ENCODE data around the gene MYDGF.

Gene MYDGF

DNA sequence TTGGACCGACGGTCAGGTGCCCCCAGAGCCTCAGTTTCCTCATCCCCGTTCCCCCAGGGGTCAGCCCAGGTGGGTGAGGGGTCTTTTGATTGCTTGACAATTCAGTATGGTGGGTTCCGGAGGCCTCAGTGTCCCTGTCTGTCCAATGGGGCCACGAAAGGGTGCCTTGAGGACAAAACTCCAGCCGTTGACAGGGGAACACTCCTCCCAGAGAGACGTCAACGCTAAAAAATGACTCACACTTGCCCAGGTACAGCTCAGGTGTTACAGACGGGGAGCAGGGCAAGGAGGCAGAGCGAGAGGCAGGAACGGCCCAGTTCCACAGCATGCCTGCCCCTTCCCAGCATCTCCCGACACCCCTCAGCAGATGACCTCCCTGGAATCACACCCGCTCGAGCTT is 29.0 kb downstream of the MYDGF start:
- no peak for DNase-seq (ENCODE audit: low read depth in 2 of 2)

DNA sequence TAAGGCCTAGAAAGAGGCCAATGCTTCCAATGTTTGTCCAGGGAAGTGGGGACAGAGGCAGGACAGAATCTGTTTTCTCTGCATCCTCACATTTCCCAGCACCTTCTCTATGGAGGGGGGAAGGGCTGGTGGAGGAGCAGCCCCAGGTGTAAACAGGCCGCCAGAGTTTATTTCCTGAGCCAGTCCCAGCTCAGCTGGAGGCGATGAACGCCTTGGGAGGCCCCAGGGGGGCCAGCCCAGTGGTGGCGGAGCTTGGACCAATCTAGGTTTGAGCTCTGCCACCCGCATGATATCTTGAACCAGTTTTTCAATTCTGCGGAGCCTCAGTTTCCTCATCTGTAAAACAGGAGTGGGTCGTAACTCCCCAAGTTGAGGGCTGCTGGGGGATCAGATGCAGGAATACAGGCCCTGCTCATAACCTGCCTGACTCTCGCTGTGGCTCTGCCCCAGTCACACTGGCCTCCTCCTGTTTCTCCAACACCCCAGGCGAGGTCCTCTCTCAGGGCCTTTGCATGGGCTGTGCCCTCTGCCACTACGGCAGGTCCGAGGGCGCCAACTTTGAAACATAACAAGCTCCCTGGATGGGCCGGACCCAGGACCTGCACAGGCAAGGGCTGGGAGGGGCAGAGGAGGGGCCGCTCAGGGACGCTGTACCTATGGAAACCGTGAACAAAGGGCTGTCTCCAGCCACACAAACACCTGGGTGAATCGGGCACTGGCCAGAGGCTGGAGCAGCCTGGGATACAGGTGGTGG is 29.7 kb downstream of the MYDGF start:
- no peak for DNase-seq (ENCODE audit: low read depth in 2 of 2)

DNA sequence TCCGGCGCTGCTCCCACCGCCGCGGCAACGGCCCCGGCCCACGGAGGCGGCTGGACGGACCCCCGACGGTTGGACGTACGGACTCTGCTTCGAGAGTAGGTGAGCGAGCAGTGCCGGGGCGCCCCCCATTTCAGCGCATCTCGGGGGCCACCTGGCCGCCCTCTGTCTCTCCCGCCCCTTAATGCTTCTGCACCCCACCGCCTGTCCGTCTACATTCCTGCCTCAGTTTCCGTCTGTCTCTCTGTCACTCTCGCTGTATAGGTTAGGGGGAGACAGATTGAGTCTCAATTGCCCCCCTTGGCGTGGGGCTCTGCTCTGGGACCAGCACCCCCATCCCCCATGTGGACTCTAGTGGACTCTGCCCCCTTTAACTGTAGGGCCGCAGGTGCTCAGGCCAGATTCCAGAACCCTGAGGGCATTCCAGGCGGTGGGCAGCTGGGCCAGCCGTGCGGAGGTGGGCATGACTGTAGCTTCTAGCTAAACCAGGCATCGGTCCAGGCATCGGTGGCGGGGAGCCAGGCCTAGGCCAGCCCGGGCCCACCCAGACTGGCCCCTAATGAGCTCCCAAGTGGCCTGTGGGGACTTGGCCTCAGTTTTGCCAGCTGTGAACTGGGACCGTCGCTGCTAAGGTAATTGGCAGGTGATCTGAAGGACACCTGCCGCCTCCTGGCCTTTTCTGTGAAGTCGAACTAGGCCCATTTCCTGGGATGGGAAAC is 30.5 kb downstream of the MYDGF start:
- DNase-seq (ENCODE audit: low read depth in 2 of 2) = no peak

DNA sequence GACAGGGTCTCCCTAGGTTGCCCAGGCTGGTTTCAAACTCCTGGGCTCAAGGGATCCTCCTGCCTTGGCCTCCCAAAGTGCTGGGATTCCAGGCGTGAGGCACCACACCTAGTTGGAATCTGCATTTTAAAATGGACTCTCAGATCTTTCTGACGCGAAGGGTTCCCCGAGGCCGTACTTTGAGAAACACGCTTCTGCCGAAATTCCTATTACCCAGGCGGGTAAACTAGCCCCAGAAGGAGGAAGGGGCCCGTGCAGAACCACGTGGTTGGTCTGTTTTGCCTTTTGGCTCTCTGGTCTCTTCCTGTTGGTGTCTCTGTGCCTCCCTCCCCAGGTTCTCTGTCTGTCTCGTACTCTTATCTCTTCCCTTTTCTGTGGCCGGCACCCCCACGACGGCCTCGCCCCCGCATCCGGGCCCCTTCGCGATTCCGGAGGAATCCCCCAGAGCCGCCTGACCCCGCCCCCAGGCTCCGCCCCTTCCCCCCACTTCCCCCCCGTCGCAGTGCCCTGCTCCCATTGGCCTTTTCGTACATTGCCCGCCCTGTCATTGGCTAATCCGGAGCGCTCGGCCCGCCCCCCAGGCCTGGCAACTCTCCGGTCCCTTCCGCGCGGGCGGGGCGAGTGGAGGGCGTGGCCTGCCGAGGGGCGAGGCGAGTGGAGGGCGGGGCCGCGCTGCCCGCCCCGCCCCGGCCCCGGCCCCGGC is 31.2 kb downstream of the MYDGF start, which contains the start of gene TNFAIP8L1:
TSS of gene TNFAIP8L1 (plus strand) at position 689 of the 703 bp plus-strand sequence. CDS start 12,354 bp downstream, outside the sequence.
- DNase-seq (ENCODE audit: low read depth in 2 of 2) = peak; percentile 99

DNA sequence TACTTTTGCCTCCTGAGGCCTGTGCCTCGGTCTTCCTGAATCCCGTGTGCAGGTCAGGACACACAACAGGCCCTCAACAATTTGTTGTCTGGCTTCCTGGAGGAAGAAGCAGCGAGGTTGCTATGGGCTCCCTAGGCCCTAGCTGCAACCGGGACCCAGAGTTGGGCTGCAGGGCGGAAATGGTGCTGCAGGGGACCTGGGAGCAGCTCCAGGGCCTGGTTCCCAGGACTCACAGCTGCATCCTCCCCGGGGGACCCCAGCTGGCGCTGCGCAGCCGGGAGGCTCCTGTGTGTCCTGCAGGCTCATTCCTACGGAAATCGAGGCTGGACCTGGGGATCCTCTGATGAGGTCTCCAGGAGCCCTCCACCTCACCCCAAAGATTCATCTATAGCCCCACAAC is 31.8 kb downstream of the MYDGF start:
- DNase-seq (ENCODE audit: low read depth in 2 of 2) = no peak

DNA sequence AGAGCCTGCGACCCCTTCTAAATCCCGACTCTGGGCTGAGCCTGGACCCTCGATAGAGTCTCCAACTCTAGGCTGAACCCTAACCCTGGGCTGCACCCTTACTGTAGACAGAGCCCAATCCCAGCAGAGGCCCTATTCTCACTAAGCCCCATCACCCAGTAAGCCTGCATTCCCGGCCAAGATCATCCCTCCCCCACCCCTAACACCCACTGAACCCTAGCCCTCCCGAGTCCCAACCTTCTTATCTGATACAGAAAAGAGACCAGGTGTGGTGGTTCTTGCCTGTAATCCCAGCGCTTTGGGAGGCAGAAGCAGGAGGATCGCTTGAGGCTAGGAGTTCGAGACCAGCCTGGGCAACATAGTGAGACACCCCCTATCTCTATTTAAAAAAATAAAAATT is 33.4 kb downstream of the MYDGF start:
- DNase-seq (ENCODE audit: low read depth in 2 of 2) = no peak

DNA sequence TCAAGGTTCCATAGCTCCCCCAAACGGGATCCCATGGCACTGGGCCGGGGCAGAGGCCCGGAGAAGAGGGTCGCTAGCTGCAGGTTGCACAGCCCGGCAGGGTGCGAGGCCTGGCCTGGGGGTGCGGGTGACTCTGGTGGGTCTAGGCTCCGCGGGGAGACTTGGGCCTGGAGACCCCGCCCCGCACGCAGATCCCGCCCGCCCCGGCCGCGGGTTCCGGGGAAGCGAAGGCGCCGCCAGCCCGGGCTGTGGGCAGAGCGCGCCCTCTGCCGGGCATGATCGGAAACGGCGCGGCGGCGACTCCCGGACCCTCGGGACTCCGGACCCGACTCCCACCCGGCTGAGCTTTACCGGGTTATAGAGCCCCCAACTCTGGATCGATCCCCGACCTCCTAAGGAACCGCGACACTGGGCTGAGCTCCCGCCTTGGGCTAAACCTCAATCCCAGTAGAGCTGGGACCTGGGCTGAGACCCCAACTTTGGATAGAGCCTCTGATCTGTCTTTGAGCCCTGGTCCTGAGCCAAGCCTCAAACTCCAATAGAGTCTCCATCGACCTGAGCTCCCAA is 33.9 kb downstream of the MYDGF start:
- DNase-seq (ENCODE audit: low read depth in 2 of 2) = peak; percentile 22 to 67

DNA sequence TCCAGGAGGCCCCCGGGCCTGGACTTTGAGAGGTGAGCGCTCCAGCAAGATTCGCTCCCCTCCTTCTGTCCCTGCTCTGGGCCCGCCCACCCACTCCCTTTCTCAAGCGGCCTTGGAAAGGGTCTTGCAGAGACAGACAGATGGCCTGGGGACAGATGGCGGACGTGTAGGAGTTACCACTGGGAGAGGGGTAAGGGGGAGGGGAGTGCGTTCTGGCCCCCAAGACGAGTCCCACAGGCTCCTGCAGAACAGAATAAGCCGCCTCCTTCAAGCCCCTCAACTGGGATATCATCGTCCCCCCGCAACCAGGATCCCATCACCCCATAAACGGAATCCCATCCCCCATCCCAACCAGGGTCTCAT is 34.4 kb downstream of the MYDGF start:
- DNase-seq (ENCODE audit: low read depth in 2 of 2) = no peak

DNA sequence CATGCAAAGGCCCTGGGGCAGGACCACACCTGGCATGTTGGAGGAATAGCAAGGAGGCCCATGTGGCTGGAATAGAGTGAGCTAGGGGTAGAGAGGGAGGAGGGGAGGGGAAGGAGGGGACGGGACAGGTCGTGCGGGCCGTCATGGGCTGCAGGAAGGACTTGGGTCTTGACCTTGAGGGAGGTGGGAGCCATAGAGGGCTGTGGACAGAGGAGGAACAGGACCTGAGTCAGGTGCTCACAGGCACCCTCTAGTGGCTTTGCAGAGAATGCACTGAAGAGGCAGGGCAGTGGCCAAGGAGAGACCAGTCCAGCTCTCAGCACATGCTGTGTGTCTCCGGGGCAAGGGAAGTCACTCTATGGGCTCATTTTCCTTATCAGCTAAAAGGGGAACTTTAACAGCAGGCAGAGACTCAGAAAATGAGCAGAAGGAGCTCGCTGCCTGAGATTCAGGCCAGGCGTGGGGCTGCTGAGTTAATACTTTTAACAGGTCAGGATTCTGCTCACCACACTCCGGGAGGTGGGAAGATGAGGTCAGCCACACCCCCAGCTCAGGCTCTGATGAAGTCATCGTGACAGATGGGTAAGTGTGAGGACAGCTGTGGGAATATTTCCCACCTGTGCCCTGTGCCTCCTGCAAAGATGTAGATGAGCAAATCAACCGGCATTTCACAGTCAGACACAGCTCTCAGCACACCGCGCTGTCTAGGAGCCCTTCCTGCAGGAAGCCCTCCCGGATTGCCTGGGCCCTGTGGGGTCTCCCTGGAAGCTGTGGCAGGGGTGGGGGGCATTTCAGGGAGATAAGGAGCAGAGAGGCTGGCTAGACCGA is 36.8 kb downstream of the MYDGF start:
- peak in 1 of 2 donors; percentile 20 for DNase-seq (ENCODE audit: low read depth in 2 of 2)

DNA sequence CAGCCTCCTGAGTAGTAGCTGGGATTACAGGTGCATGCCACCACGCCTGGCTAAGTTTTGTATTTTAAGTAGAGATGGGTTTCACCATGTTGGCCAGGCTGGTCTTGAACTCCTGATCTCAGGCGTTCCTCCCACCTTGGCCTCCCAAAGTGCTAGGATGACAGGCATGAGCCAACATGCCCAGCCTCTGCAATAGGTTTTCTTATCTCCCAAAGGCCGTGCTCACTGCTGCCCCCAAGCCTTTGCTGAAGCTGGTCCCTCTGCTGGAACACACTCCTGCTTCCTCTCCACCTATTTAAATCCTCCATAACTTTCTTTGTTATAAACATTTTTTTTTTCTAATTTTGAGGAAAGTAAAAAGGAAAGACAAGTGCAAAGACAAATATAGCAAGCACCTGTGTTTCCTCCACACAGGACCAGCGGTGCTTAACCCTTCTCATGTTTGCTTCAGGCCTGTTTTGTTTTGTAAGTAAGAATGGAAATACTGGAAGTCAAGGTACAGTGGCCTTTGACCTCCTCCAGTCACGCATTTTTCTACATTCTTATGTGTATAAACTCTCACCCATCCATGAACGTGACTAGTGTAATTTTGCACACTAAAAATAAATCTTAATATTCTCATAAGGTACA is 45.3 kb downstream of the MYDGF start:
- no peak for DNase-seq (ENCODE audit: low read depth in 2 of 2)

DNA sequence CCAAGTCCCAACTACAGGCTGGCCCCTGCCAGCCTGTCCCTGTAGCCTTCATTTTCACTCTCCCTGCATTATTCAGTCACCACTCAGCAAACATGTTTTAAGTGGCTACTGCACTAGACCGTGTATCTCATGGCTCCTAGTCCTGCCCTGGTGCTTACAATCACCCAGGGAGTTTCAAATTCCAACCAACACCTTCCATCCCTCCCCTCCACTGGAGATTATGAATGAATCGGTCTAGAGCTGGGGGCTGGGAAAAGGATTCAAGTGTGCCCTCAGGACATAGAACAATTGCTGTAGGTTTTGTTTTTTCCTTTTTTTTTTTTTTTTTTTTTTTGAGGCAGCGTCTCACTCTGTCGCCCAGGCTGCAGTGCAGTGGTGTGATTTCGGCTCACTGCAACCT is 45.8 kb downstream of the MYDGF start:
- DNase-seq (ENCODE audit: low read depth in 2 of 2) = no peak

DNA sequence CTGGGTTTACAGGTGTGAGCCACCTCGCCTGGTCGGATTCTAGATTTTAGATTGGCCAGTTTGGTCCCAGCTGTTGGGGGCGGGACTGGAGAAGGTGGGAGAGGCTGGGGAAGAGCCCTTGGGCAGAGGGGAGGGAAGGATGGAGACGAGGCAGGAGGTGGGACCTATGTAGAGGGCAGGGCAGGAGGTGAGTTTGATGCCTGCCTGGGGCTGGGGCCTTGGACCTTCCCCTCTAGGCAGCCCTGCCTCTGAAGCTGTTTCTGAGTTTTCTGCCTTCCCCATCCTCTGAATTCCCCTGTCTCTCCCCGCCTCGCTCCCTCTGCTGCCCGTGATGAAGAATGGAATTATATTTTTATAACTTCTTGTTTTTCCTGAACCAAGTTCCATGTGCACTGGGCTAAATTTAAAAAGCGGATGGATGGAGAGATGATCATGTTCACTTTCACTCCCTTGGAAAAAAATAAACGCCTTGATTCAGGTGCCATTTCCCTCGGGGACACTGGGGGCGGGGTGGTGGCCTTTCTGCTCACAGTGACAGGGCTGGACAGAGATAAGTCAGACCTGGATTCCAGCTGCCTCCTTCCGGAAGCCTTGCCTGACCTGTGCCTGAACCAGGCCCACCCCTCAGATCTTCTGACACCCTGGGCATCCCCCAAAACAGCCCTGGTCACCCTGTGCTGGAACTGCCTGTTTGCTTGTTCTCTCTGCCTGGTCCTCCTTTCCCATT is 47.3 kb downstream of the MYDGF start:
- DNase-seq (ENCODE audit: low read depth in 2 of 2) = no peak

DNA sequence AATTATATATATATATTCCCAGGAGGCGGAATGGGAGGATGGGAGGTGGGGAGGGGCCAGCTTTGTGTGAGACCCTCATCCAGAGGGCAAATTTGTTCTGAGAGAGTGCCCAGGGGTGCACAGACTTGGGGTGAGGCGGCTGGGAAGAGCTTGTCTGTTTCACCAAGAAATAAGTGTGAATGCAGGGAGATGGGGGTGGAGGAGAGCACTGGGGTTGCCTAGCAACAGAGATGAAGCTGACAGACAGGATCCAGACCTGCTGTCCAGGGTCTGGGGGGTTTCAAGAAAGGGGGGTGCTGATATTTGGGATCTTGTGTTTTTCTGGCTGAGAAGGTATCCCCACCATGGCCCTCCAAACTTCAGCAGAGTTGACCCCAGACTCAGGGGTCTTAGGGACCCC is 49.5 kb downstream of the MYDGF start:
- no peak for DNase-seq (ENCODE audit: low read depth in 2 of 2)

DNA sequence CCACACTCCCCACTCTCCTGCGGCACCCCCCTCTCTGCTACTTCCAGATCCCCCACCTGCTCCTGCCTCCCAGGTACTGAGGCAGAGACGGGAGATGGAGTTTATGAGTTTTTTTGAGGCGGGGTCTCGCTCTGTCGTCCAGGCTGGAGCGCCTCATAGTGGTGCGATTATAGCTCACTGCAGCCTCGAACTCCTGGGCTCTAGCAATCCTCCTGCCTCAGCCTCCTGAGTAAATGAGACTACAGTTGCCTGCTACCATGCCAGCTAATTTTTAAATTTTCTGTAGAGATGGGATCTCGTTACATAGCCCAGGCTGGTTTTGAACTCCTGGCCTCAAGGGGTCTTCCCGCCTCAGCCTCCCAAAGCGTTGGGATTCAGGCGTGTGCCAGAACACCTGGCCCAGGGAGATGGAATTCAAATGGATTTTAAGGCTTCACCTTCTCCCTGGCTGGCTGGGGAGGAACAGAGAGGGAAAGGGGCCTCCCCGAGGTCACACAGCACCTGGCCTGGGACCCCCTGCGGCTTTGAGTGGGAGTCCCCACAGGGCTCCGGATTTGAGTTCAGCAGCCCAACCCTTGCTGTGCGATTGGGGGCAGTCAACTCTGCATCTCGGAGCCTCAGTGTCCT is 50.4 kb downstream of the MYDGF start:
- DNase-seq (ENCODE audit: low read depth in 2 of 2) = no peak

DNA sequence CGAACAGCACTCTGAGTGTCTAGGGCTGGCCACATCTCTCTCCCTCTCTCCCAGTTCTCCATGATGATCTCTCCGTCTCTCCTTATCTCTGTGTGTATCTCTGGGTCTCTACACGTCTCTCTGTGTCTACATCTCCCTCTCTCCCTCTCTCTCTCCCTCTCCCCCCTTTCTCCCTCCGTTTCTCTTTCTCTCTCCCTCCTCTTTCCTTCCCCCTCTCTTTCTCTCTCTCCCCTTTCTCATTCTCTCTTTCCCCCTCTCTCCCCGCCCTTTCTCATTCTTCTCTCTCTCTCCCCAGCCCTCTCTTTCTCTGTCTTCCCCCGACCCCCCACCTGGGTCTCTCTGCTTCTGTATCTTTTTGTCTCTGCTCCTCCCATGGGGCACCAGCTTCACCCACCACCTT is 52.1 kb downstream of the MYDGF start:
- no peak for DNase-seq (ENCODE audit: low read depth in 2 of 2)

DNA sequence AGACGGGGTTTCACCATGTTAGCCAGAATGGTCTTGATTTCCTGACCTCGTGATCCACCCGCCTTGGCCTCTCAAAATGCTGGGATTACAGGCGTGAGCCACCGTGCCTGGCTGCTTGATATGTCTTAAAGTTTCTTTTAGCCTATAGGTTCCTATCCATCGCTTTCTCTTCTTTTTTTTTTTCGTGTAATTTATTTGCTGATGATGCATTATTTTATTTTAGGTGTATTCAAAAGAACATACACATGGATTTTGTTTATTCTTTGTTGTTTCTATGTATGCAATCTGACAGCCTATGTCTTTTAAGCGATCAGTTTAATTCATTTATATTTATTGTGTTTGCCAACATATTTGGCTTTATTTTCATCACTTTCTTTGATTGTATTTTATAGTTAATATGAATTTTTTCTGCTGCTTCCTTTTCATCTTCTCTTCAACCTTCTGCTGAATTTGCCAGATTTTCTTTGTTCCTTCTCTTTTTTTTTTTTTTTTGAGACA is 56.8 kb downstream of the MYDGF start:
- DNase-seq (ENCODE audit: low read depth in 2 of 2) = no peak

DNA sequence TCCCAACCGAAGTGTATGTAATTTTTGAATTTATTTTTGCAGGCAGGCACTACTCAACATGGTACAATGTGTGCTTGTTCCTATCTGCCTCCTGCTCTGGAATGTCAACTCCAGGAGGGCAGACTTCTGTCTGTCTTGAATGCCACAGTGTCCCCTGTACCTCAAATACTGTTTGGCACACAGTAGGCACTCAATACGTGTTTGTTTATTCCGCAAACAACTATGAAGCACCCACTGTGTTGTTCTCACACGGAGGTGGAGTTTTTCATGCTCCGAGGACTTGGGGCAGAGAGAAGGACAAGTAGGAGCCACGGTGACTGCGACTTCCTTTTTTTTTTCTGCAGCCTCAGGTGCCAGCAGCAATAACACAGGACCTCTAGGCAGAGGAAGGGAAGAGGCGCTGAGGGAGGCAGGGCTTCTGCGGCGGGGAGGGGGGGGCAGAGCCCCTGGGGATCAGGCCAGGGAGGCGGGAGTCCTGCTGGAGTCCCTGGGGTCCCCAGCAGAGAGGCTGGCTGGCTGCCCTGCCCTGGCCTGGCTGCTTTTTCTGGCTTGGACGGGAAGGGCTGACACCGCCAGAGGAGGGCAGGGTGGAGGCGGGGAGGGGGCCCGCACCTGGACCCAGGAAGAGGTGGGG is 60.1 kb downstream of the MYDGF start:
- DNase-seq (ENCODE audit: low read depth in 2 of 2) = no peak
